HCT116 (cell line): ENCODE data around the gene RAB40C. TPM values are rescaled to one million over a fixed set of nuclear protein-coding genes. Genes with fewer than 3 reads are reported as not detected.

Source experiments
- ATAC-seq: fragments of 200-7000 bp; cut with Tn5 transposase; 2 replicates; pipeline ENCODE4 v1.9.1; 2020; ENCODE audit warnings: mild to moderate bottlenecking, moderate library complexity
- BruUV-seq: library from RNA; stranded (reverse); fragments of 400-500 nt; replicated peaks from 2 replicates; lab custom pipeline; 2021; lab: Mats Ljungman, UMichigan
- CTCF ChIA-PET: fragments of 300-600 bp; sonication (Branson Sonifier 250); formaldehyde crosslinking; loops from one replicate; lab custom pipeline; 2021; ENCODE audit warnings: antibody characterized with exemption; lab: Charles Lee
- POLR2A ChIA-PET: fragments of 300-600, 350-600 bp; sonication (Branson Sonifier 250); formaldehyde crosslinking; loops from one replicate; lab custom pipeline; 2021; ENCODE audit warnings: antibody characterized with exemption; lab: Charles Lee
- RAD21 ChIA-PET, 2 experiments: fragments of 300-600 bp; sonication (Branson Sonifier 250); formaldehyde crosslinking; loops; one replicate each; lab custom pipeline; 2023; ENCODE audit warnings: low total read pairs in 2 of 2; ENCODE audit not compliant: uncharacterized antibody in 2 of 2, unreplicated experiment in 2 of 2, low non-redundant PET in 1 of 2; lab: Charles Lee
- DNase-seq: peaks from one replicate; pipeline ENCODE4 v3.0.0-alpha.2; 2010; ENCODE audit warnings: low read depth, low spot score
- H2AFZ ChIP-seq: fragments of 200-600 bp; shearing (Covaris generic), sonication (generic); 2 replicates; pipeline ENCODE4 v1.6.1; 2017; ENCODE audit warnings: low read depth, mixed run types, mixed read lengths, antibody characterized with exemption, low read length; ENCODE audit not compliant: poor library complexity, severe bottlenecking
- H3K27ac ChIP-seq: 2 replicates; pipeline ENCODE4 v1.5.1; 2012; ENCODE audit warnings: low read depth, low read length
- H3K27me3 ChIP-seq: fragments of 200-600 bp; sonication (generic); 2 replicates; pipeline ENCODE4 v1.6.1; 2016; ENCODE audit warnings: mixed run types, low read length, mixed read lengths; ENCODE audit not compliant: insufficient read depth
- H3K36me3 ChIP-seq, 2 experiments: fragments of 200-500 bp in 1 of 2; fragments of 200-600 bp in 1 of 2; sonication (Bioruptor generic) in 1 of 2; sonication (generic) in 1 of 2; 2 replicates each; pipeline versions ENCODE4 v1.5.1 to v1.6.1; 2014 to 2016; ENCODE audit warnings: low read length in 2 of 2, inconsistent platforms in 1 of 2, mixed read lengths in 1 of 2, mixed run types in 1 of 2; ENCODE audit not compliant: insufficient read depth in 2 of 2, control insufficient read depth in 1 of 2
- H3K4me1 ChIP-seq, 2 experiments: fragments of 200-600 bp in 1 of 2; sonication (generic) in 1 of 2; 2 replicates each; pipeline versions ENCODE4 v1.5.1 to v1.6.1; 2012 to 2017; ENCODE audit warnings: low read length in 2 of 2, inconsistent platforms in 1 of 2, mild to moderate bottlenecking in 1 of 2, mixed read lengths in 1 of 2, mixed run types in 1 of 2, moderate library complexity in 1 of 2; ENCODE audit not compliant: insufficient read depth in 2 of 2, control insufficient read depth in 1 of 2
- H3K4me2 ChIP-seq: fragments of 200-600 bp; sonication (generic); 2 replicates; pipeline ENCODE4 v1.6.1; 2017; ENCODE audit warnings: mixed run types, low read length, mixed read lengths
- H3K4me3 ChIP-seq, 2 experiments: fragments of 200-600 bp in 1 of 2; sonication (generic) in 1 of 2; replicated peaks in 1 of 2; 2 replicates each; pipeline ENCODE4 v1.5.1; 2011 to 2016; ENCODE audit warnings: low read length in 2 of 2, control low read depth in 1 of 2, low read depth in 1 of 2, mild to moderate bottlenecking in 1 of 2, mixed read lengths in 1 of 2, mixed run types in 1 of 2
- H3K79me2 ChIP-seq: fragments of 200-600 bp; sonication (generic); 2 replicates; pipeline ENCODE4 v1.6.1; 2017; ENCODE audit warnings: mild to moderate bottlenecking, mixed run types, low read length, moderate library complexity, mixed read lengths; ENCODE audit not compliant: insufficient read depth
- H3K9ac ChIP-seq: fragments of 200-600 bp; sonication (generic); 2 replicates; pipeline ENCODE4 v1.6.1; 2016; ENCODE audit warnings: low read length, mixed read lengths
- H3K9me2 ChIP-seq: fragments of 200-600 bp; sonication (generic), shearing (Covaris generic); 2 replicates; pipeline ENCODE4 v1.6.1; 2017; ENCODE audit warnings: mixed run types, mild to moderate bottlenecking, moderate library complexity; ENCODE audit not compliant: insufficient read depth
- H3K9me3 ChIP-seq, 2 experiments: fragments of 200-500 bp in 1 of 2; fragments of 200-600 bp in 1 of 2; sonication (Bioruptor generic) in 1 of 2; sonication (generic) in 1 of 2; 2 replicates each; pipeline ENCODE4 v1.6.1; 2014 to 2017; ENCODE audit warnings: low read length in 2 of 2, mixed read lengths in 2 of 2, inconsistent platforms in 1 of 2, low read depth in 1 of 2, mild to moderate bottlenecking in 1 of 2, mixed run types in 1 of 2, moderate library complexity in 1 of 2; ENCODE audit not compliant: control insufficient read depth in 1 of 2, insufficient read depth in 1 of 2
- H4K20me1 ChIP-seq: fragments of 200-600 bp; sonication (generic), shearing (Covaris generic); 2 replicates; pipeline ENCODE4 v1.6.1; 2017; ENCODE audit warnings: mixed run types, mild to moderate bottlenecking, moderate library complexity; ENCODE audit not compliant: insufficient read depth
- ATF3 ChIP-seq: IDR thresholded peaks from 2 replicates; pipeline ENCODE4 v1.6.1; 2012
- CBX3 ChIP-seq: IDR thresholded peaks from 2 replicates; pipeline ENCODE4 v1.6.1; 2012; ENCODE audit warnings: low read depth
- CTCF ChIP-seq, 3 experiments: fragments of 200-600 bp in 1 of 3; sonication (generic) in 1 of 3; IDR thresholded peaks in 2 of 3; conservative IDR thresholded peaks in 1 of 3; 2 replicates each; pipeline ENCODE4 v1.5.1; 2012 to 2017; ENCODE audit warnings: low read depth in 2 of 3, low read length in 2 of 3, antibody characterized with exemption in 1 of 3, borderline replicate concordance in 1 of 3, control low read depth in 1 of 3, mild to moderate bottlenecking in 1 of 3, mixed read lengths in 1 of 3, mixed run types in 1 of 3, moderate library complexity in 1 of 3; ENCODE audit not compliant: insufficient read depth in 1 of 3
- ELF1 ChIP-seq: IDR thresholded peaks from 2 replicates; pipeline ENCODE4 v1.6.1; 2012; ENCODE audit warnings: low read depth, borderline replicate concordance
- EZH2 ChIP-seq: fragments of 200-600 bp; sonication (generic); IDR thresholded peaks from 2 replicates; pipeline ENCODE4 v1.6.1; 2017; ENCODE audit warnings: antibody characterized with exemption, mixed run types
- FOSL1 ChIP-seq: IDR thresholded peaks from 2 replicates; pipeline ENCODE4 v1.6.1; 2012; ENCODE audit warnings: low read depth
- POLR2A ChIP-seq: IDR thresholded peaks from 2 replicates; pipeline ENCODE4 v1.7.0; 2011; ENCODE audit warnings: borderline replicate concordance; ENCODE audit not compliant: insufficient read depth, insufficient read length; ENCODE audit errors: extremely low read depth
- POLR2AphosphoS5 ChIP-seq: IDR thresholded peaks from 2 replicates; pipeline ENCODE4 v1.6.1; 2011; ENCODE audit warnings: mild to moderate bottlenecking, low read depth, low read length, moderate library complexity
- RAD21 ChIP-seq: IDR thresholded peaks from 2 replicates; pipeline ENCODE4 v1.6.1; 2012; ENCODE audit warnings: low read depth, mild to moderate bottlenecking
- SIN3A ChIP-seq: IDR thresholded peaks from 2 replicates; pipeline ENCODE4 v1.6.1; 2012; ENCODE audit warnings: low read depth
- SRF ChIP-seq: IDR thresholded peaks from 2 replicates; pipeline ENCODE4 v1.6.1; 2012; ENCODE audit warnings: low read depth
- TCF7L2 ChIP-seq: IDR thresholded peaks from 2 replicates; pipeline ENCODE4 v1.7.0; 2011; ENCODE audit warnings: borderline replicate concordance, inconsistent platforms; ENCODE audit not compliant: insufficient read depth, insufficient read length; ENCODE audit errors: extremely low read depth
- ZBTB33 ChIP-seq: IDR thresholded peaks from 2 replicates; pipeline ENCODE4 v1.6.1; 2011; ENCODE audit warnings: mild to moderate bottlenecking, low read length, moderate library complexity; ENCODE audit not compliant: insufficient replicate concordance; ENCODE audit errors: extremely low read depth
- ZFX ChIP-seq: fragments of 450-650 bp; IDR thresholded peaks from 2 replicates; pipeline ENCODE4 v1.6.1; 2017
- ZNF274 ChIP-seq: fragments of 200-500 bp; sonication (Bioruptor generic); IDR thresholded peaks from 2 replicates; pipeline ENCODE4 v1.6.1; 2014; ENCODE audit warnings: mild to moderate bottlenecking, low read depth, low read length, inconsistent platforms
- intact Hi-C: fragments of 100-400 bp; cut with micrococcal nuclease; formaldehyde crosslinking; loops from 2 replicates; pipeline ENCODE4 v1.10.0; 2022
- total RNA-seq: library from RNA; stranded (reverse); gene quantifications from one replicate; pipeline ENCODE4 v1.2.1, GENCODE V29; 2021; ENCODE audit not compliant: unreplicated experiment

Gene RAB40C
- total RNA-seq, 1 experiment from 2014 or later, result 14.1 TPM

GRCh38 chr16:553601-554296 is 36.1 kb upstream of the RAB40C start:
- ATAC-seq (no peak), DNase-seq (no peak)
- no peaks in the 10 kb centered on the region for H3K79me2 ChIP-seq
- no TSS peak for BruUV-seq
- no peaks in the 10 kb centered on the region for H3K36me3 ChIP-seq
- H3K4me2 ChIP-seq, result no peak overlapping the region
- no peaks in the 10 kb centered on the region for H3K9me3 ChIP-seq
- no peak overlapping the region for H2AFZ ChIP-seq
- ChIA-PET CTCF (no interaction called here), POLR2A (no interaction called here), RAD21 (no interaction called here)
- H3K4me1 ChIP-seq, result no peaks in the 10 kb centered on the region
- H3K27ac ChIP-seq, result no peak overlapping the region
- no peaks in the 10 kb centered on the region for H3K27me3 ChIP-seq
- H3K9ac ChIP-seq, result no peak overlapping the region
- no peaks in the 10 kb centered on the region for H3K9me2 ChIP-seq
- TF ChIP-seq CTCF (IDR thresholded peaks at IDR 0.05 in 2 of 3, conservative IDR thresholded peaks at IDR 0.05 in 1 of 3; ENCODE audit: borderline replicate concordance in 1 of 3, insufficient read depth in 1 of 3, low read depth in 2 of 3, low read length in 2 of 3), result no peak
- TF ChIP-seq POLR2A, result no peak
- no peak for TF ChIP-seq ZFX
- TF ChIP-seq TCF7L2, result no peak
- no peak for TF ChIP-seq SIN3A
- no peak for TF ChIP-seq ZBTB33
- TF ChIP-seq ATF3, result no peak
- TF ChIP-seq FOSL1, result no peak
- TF ChIP-seq EZH2, result no peak
- TF ChIP-seq CBX3, result no peak
- no peak for TF ChIP-seq RAD21
- TF ChIP-seq ZNF274, result no peak
- no peak for TF ChIP-seq ELF1
- no peak for TF ChIP-seq SRF
- TF ChIP-seq POLR2AphosphoS5, result no peak
- no peak overlapping the region for H3K4me3 ChIP-seq
- H4K20me1 ChIP-seq, result no peaks in the 10 kb centered on the region
- intact Hi-C loops, result no loop called here
